Activated CD8-positive, alpha-beta memory T cell treated with anti-CD3 and anti-CD28 coated beads for 1 hour (primary cell): ENCODE results near the gene LIMCH1.
"Not testable (repeated sequence)": the region's sequence is repeated elsewhere in the genome, so short reads cannot be mapped to it uniquely, and the experiment has no call there.

Experiments
- DNase-seq, 2 donors: peaks; one replicate each; pipeline ENCODE4 v3.0.0-alpha.2; 2020; ENCODE audit warnings: low read depth in 1 of 2; ENCODE audit errors: extremely low read depth in 1 of 2

Gene LIMCH1

GRCh38 chr4:41670982-41671381 is 133.0 kb downstream of the LIMCH1 start:
- no peak for DNase-seq

GRCh38 chr4:41678086-41678816 is 140.3 kb downstream of the LIMCH1 start:
- no peak for DNase-seq

GRCh38 chr4:41678951-41679350 is 141.0 kb downstream of the LIMCH1 start:
- no peak for DNase-seq

- DNase-seq, result no peak
These were observed 142.0 kb downstream of the LIMCH1 start for GRCh38 chr4:41679991-41680390.

- DNase-seq, result no peak
These were observed 143.1 kb downstream of the LIMCH1 start for GRCh38 chr4:41681054-41681453.

GRCh38 chr4:41683326-41683725 is 145.4 kb downstream of the LIMCH1 start:
- DNase-seq, result no peak

GRCh38 chr4:41686893-41687292 is 148.9 kb downstream of the LIMCH1 start:
- DNase-seq, result no peak

GRCh38 chr4:41687971-41688370 is 150.0 kb downstream of the LIMCH1 start:
- no peak for DNase-seq

- DNase-seq, result no peak
These were observed 154.9 kb downstream of the LIMCH1 start for GRCh38 chr4:41692717-41693345.

- no peak for DNase-seq
These were observed 155.7 kb downstream of the LIMCH1 start for GRCh38 chr4:41693629-41694028.

- no peak for DNase-seq
These were observed 158.2 kb downstream of the LIMCH1 start for GRCh38 chr4:41696131-41696530.

- DNase-seq, result no peak
These were observed 158.8 kb downstream of the LIMCH1 start for GRCh38 chr4:41696763-41697162.

- DNase-seq, result no peak
These were observed 164.0 kb downstream of the LIMCH1 start for GRCh38 chr4:41701983-41702382.

- no peak for DNase-seq
These were observed 164.8 kb downstream of the LIMCH1 start for GRCh38 chr4:41702770-41703169.

- DNase-seq, result no peak
These were observed 165.8 kb downstream of the LIMCH1 start for GRCh38 chr4:41703785-41704184.

- no peak for DNase-seq
These were observed 172.0 kb downstream of the LIMCH1 start for GRCh38 chr4:41709844-41710481.

- DNase-seq, result not testable (repeated sequence)
These were observed 173.7 kb downstream of the LIMCH1 start for GRCh38 chr4:41711654-41712053.

GRCh38 chr4:41712425-41712824 is 174.5 kb downstream of the LIMCH1 start:
- no peak for DNase-seq

GRCh38 chr4:41713768-41714167 is 175.8 kb downstream of the LIMCH1 start:
- no peak for DNase-seq

- DNase-seq, result no peak
These were observed 176.5 kb downstream of the LIMCH1 start for GRCh38 chr4:41714364-41715000.

GRCh38 chr4:41715155-41715554 is 177.2 kb downstream of the LIMCH1 start:
- DNase-seq, result no peak

- DNase-seq, result no peak
These were observed 180.9 kb downstream of the LIMCH1 start for GRCh38 chr4:41718907-41719306.
